ENCODE data around the gene DEXI.
"Not testable (repeated sequence)": the region's sequence is repeated elsewhere in the genome, so short reads cannot be mapped to it uniquely, and the experiment has no call there.

Gene DEXI

DNA sequence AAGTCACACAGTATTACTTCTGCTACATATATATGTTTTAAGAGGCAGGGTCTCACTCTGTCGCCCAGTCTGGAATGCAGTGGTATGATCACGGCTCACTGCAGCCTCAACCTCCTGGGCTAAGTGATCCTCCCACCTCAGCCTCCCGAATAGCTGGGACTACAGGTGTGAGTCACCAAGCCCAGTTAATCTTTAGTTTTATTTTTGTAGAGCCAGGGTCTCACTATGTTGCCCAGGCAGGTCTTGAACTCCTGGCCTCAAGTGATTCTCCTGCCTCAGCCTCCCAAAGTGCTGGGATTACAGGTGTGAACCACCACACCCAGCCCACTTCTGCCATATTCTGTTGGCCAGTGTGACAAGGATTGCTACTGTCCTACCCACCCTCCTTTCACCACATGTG is 17.0 kb downstream of the DEXI start:
- WGBS (ENCODE audit: insufficient coverage), result 100% methylated on average over 2 of the region's 3 CpGs
- H3K9me3 ChIP-seq (ENCODE audit: control extremely low read depth in 1 of 5, control insufficient read depth in 4 of 5, insufficient read depth in 2 of 5, low read depth in 1 of 5, low read length in 4 of 5); POLR2A ChIA-PET; H3K27ac ChIP-seq (ENCODE audit: insufficient read depth in 1 of 2, low read depth in 1 of 2, low read length in 2 of 2, poor library complexity in 1 of 2, severe bottlenecking in 2 of 2); H3K4me3 ChIP-seq (ENCODE audit: control insufficient read depth in 1 of 7, extremely low read depth in 1 of 7, insufficient read depth in 4 of 7, low read depth in 2 of 7, low read length in 6 of 7); H3K27me3 ChIP-seq (replicated peaks in 2 of 5; ENCODE audit: control insufficient read depth in 4 of 5, insufficient read depth in 5 of 5, low read length in 4 of 5); DNase-seq: not testable (repeated sequence)
- CTCF ChIA-PET, result interaction anchor here (1.2 to 2.5 kb wide), 4 partner anchors 11 to 25 kb away, joined by 3 to 8 read pairs (median 5); no protein-coding TSS in a partner anchor
- Histone ChIP-seq H3K36me3 (ENCODE audit: control insufficient read depth in 4 of 4, insufficient read depth in 4 of 4, low read length in 3 of 4) (peaks cover 18 to 77% (median 55%) of the 10 kb centered on the region in 4 experiments), H3K4me1 (ENCODE audit: control extremely low read depth in 1 of 4, control insufficient read depth in 4 of 4, insufficient read depth in 4 of 4, low read length in 3 of 4) (peaks cover 0 to 15% (median 12%) of the 10 kb centered on the region in 4 experiments)

DNA sequence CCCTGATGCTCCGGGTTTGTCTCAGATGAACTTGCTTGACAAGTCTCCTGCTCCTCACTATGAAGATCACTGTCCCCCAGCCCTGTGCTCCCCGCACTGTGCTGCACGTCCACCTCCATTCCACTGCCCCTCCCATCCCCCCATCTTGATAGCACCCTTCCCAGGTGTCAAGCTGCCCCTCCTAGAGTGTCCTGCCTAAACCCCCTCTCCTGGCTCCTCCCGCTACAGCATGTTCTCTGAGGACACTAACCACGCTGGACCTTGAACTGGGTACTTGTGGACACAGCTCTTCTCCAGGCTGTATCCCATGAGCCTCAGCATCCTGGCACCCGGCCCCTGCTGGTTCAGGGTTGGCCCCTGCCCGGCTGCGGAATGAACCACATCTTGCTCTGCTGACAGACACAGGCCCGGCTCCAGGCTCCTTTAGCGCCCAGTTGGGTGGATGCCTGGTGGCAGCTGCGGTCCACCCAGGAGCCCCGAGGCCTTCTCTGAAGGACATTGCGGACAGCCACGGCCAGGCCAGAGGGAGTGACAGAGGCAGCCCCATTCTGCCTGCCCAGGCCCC is 18.5 kb downstream of the DEXI start:
- no peak for DNase-seq
- POLR2A ChIA-PET, result interaction anchor here (0.6 kb wide), 1 partner anchor 166 kb away, joined by 8 read pairs; no protein-coding TSS in a partner anchor
- WGBS (ENCODE audit: insufficient coverage), result 95% methylated on average over 14 of the region's 14 CpGs
- H3K27me3 ChIP-seq (replicated peaks in 2 of 5; ENCODE audit: control insufficient read depth in 4 of 5, insufficient read depth in 5 of 5, low read length in 4 of 5), result no peaks in the 10 kb centered on the region
- H3K9me3 ChIP-seq (ENCODE audit: control extremely low read depth in 1 of 5, control insufficient read depth in 4 of 5, insufficient read depth in 2 of 5, low read depth in 1 of 5, low read length in 4 of 5), result peaks cover 0 to 3% (median 0%) of the 10 kb centered on the region in 5 experiments
- H3K27ac ChIP-seq (ENCODE audit: insufficient read depth in 1 of 2, low read depth in 1 of 2, low read length in 2 of 2, poor library complexity in 1 of 2, severe bottlenecking in 2 of 2), result no peak overlapping the region
- H3K4me3 ChIP-seq (ENCODE audit: control insufficient read depth in 1 of 7, extremely low read depth in 1 of 7, insufficient read depth in 4 of 7, low read depth in 2 of 7, low read length in 6 of 7), result no peak overlapping the region
- H3K4me1 ChIP-seq (ENCODE audit: control extremely low read depth in 1 of 4, control insufficient read depth in 4 of 4, insufficient read depth in 4 of 4, low read length in 3 of 4), result peaks cover 0 to under 1% (median 0%) of the 10 kb centered on the region in 4 experiments
- CTCF ChIA-PET, result interaction anchor here (0.6 to 3.1 kb wide), 5 partner anchors 8 to 1127 kb away, joined by 3 to 8 read pairs (median 5); no protein-coding TSS in a partner anchor
- peaks cover 21 to 92% (median 62%) of the 10 kb centered on the region in 4 experiments for H3K36me3 ChIP-seq (ENCODE audit: control insufficient read depth in 4 of 4, insufficient read depth in 4 of 4, low read length in 3 of 4)

GRCh38 chr16:10923146-10923649 is 19.1 kb downstream of the DEXI start:
- 96% methylated on average over 7 of the region's 10 CpGs for WGBS (ENCODE audit: insufficient coverage)
- CTCF ChIA-PET, result interaction anchor here (1.0 to 3.1 kb wide), 5 partner anchors 8 to 408 kb away, joined by 3 to 8 read pairs (median 5); no protein-coding TSS in a partner anchor

DNA sequence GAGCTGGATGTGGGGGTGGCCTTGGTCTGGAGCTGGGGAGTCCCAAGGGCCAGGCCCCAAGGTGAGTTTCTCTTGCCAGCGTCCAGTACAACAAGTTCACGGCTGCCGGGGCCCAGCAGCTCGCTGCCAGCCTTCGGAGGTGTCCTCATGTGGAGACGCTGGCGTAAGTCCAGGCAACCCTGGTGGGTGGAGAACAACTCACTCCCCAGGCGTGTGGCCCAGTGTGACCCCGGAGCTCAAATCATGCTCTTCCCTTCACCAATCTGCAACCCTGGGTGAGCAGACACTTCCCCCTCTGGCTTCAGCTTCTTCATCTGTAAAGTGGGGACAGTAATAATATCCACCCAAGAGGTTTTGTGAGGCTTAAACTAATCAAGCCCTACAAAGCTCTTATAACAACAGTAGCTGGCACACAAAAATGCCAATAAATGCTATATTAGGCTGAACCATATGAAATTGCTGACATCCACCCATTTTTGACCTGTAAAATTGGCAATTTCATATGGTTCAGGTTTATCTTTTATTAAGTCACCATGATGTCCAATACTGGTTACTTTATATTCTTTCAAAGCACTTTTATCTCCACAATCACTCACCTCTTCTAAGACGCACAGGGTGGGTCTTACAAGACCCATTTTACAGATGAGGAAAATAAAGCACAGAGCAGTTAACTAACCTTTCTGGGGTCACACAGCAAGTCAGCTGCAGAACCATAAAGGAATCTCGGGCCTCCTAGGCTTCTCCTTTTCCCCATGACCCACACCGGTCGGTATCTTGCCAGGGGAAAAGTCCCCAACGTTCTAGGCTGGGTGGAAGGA is 19.7 kb downstream of the DEXI start:
- no peak for DNase-seq
- Histone ChIP-seq H3K4me1 (ENCODE audit: control extremely low read depth in 1 of 4, control insufficient read depth in 4 of 4, insufficient read depth in 4 of 4, low read length in 3 of 4) (peaks cover 0 to 6% (median 0%) of the 10 kb centered on the region in 4 experiments), H3K27me3 (replicated peaks in 2 of 5; ENCODE audit: control insufficient read depth in 4 of 5, insufficient read depth in 5 of 5, low read length in 4 of 5) (no peaks in the 10 kb centered on the region), H3K4me3 (ENCODE audit: control insufficient read depth in 1 of 7, extremely low read depth in 1 of 7, insufficient read depth in 4 of 7, low read depth in 2 of 7, low read length in 6 of 7) (no peak overlapping the region), H3K36me3 (ENCODE audit: control insufficient read depth in 4 of 4, insufficient read depth in 4 of 4, low read length in 3 of 4) (peaks cover 18 to 94% (median 60%) of the 10 kb centered on the region in 4 experiments), H3K9me3 (ENCODE audit: control extremely low read depth in 1 of 5, control insufficient read depth in 4 of 5, insufficient read depth in 2 of 5, low read depth in 1 of 5, low read length in 4 of 5) (peaks cover 0 to 3% (median 0%) of the 10 kb centered on the region in 5 experiments), H3K27ac (ENCODE audit: insufficient read depth in 1 of 2, low read depth in 1 of 2, low read length in 2 of 2, poor library complexity in 1 of 2, severe bottlenecking in 2 of 2) (no peak overlapping the region)
- POLR2A ChIA-PET, result interaction anchor here (0.6 kb wide), 1 partner anchor 165 kb away, joined by 8 read pairs; no protein-coding TSS in a partner anchor
- 97% methylated on average over 10 of the region's 14 CpGs for WGBS (ENCODE audit: insufficient coverage)
- CTCF ChIA-PET, result interaction anchor here (1.0 to 3.1 kb wide), 6 partner anchors 9 to 408 kb away, joined by 3 to 8 read pairs (median 4); no protein-coding TSS in a partner anchor

More at GRCh38 chr16:10923146-10923649, 19.1 kb downstream of the DEXI start:
- H3K4me1 ChIP-seq (ENCODE audit: control extremely low read depth in 1 of 4, control insufficient read depth in 4 of 4, insufficient read depth in 4 of 4, low read length in 3 of 4), result peaks cover 0 to 6% (median 0%) of the 10 kb centered on the region in 4 experiments
- no peaks in the 10 kb centered on the region for H3K27me3 ChIP-seq (replicated peaks in 2 of 5; ENCODE audit: control insufficient read depth in 4 of 5, insufficient read depth in 5 of 5, low read length in 4 of 5)
- DNase-seq, result no peak
- no peak overlapping the region for H3K27ac ChIP-seq (ENCODE audit: insufficient read depth in 1 of 2, low read depth in 1 of 2, low read length in 2 of 2, poor library complexity in 1 of 2, severe bottlenecking in 2 of 2)
- H3K36me3 ChIP-seq (ENCODE audit: control insufficient read depth in 4 of 4, insufficient read depth in 4 of 4, low read length in 3 of 4), result peaks cover 21 to 94% (median 62%) of the 10 kb centered on the region in 4 experiments
- POLR2A ChIA-PET, result interaction anchor here (0.6 kb wide), 1 partner anchor 165 kb away, joined by 8 read pairs; no protein-coding TSS in a partner anchor
- H3K9me3 ChIP-seq (ENCODE audit: control extremely low read depth in 1 of 5, control insufficient read depth in 4 of 5, insufficient read depth in 2 of 5, low read depth in 1 of 5, low read length in 4 of 5), result peaks cover 0 to 3% (median 0%) of the 10 kb centered on the region in 5 experiments
- H3K4me3 ChIP-seq (ENCODE audit: control insufficient read depth in 1 of 7, extremely low read depth in 1 of 7, insufficient read depth in 4 of 7, low read depth in 2 of 7, low read length in 6 of 7), result no peak overlapping the region

GRCh38 chr16:10921536-10922327 is 20.5 kb downstream of the DEXI start:
- WGBS (ENCODE audit: insufficient coverage), result 100% methylated on average over 2 of the region's 10 CpGs

DNA sequence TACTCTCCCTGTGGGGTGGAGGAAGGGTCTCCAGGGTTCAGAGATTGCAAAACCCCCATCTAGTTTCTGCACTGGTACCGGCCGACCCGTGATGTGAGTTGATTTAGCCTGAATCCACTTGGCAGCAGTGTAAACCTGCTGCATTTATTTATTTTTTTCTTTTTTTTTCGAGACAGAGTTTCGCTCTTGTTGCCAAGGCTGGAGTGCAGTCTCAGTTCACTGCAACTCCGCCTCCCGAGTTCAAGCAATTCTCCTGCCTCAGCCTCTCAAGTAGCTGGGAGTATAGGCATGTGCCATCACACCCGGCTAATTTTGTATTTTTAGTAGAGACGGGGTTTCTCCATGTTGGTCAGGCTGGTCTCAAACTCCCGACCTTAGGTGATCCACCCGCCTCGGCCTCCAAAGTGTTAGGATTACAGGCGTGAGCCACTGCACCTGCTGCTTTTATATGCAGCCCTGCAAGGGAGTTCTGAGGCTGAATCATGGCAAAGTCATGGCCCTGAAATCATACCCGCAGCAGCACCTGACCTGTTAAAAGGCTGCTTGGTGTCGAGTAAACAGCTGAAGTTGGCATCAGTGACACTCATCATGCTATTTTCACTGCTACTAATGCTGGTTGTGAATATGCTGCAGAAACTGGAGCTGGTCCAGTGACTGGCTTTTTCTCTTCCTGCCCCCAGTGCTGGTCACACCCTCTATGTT is 21.4 kb downstream of the DEXI start:
- POLR2A ChIA-PET, result interaction anchor here (0.7 kb wide), 1 partner anchor 186 kb away, joined by 3 read pairs; no protein-coding TSS in a partner anchor
- H3K9me3 ChIP-seq (ENCODE audit: control extremely low read depth in 1 of 5, control insufficient read depth in 4 of 5, insufficient read depth in 2 of 5, low read depth in 1 of 5, low read length in 4 of 5), result peaks cover 0 to 3% (median 0%) of the 10 kb centered on the region in 5 experiments
- no peaks in the 10 kb centered on the region for H3K27me3 ChIP-seq (replicated peaks in 2 of 5; ENCODE audit: control insufficient read depth in 4 of 5, insufficient read depth in 5 of 5, low read length in 4 of 5)
- no peak overlapping the region for H3K27ac ChIP-seq (ENCODE audit: insufficient read depth in 1 of 2, low read depth in 1 of 2, low read length in 2 of 2, poor library complexity in 1 of 2, severe bottlenecking in 2 of 2)
- no peak overlapping the region for H3K4me3 ChIP-seq (ENCODE audit: control insufficient read depth in 1 of 7, extremely low read depth in 1 of 7, insufficient read depth in 4 of 7, low read depth in 2 of 7, low read length in 6 of 7)
- peaks cover 0 to 6% (median 0%) of the 10 kb centered on the region in 4 experiments for H3K4me1 ChIP-seq (ENCODE audit: control extremely low read depth in 1 of 4, control insufficient read depth in 4 of 4, insufficient read depth in 4 of 4, low read length in 3 of 4)
- CTCF ChIA-PET, result interaction anchor here (1.2 to 3.1 kb wide), 3 partner anchors 11 to 406 kb away, joined by 5 to 17 read pairs (median 8); no protein-coding TSS in a partner anchor
- WGBS (ENCODE audit: insufficient coverage), result 98% methylated on average over 15 of the region's 15 CpGs
- DNase-seq, result no peak
- H3K36me3 ChIP-seq (ENCODE audit: control insufficient read depth in 4 of 4, insufficient read depth in 4 of 4, low read length in 3 of 4), result peaks cover 14 to 95% (median 58%) of the 10 kb centered on the region in 4 experiments

More at GRCh38 chr16:10921536-10922327, 20.5 kb downstream of the DEXI start:
- Histone ChIP-seq H3K4me3 (ENCODE audit: control insufficient read depth in 1 of 7, extremely low read depth in 1 of 7, insufficient read depth in 4 of 7, low read depth in 2 of 7, low read length in 6 of 7) (no peak overlapping the region), H3K27me3 (replicated peaks in 2 of 5; ENCODE audit: control insufficient read depth in 4 of 5, insufficient read depth in 5 of 5, low read length in 4 of 5) (no peaks in the 10 kb centered on the region), H3K36me3 (ENCODE audit: control insufficient read depth in 4 of 4, insufficient read depth in 4 of 4, low read length in 3 of 4) (peaks cover 16 to 93% (median 55%) of the 10 kb centered on the region in 4 experiments), H3K27ac (ENCODE audit: insufficient read depth in 1 of 2, low read depth in 1 of 2, low read length in 2 of 2, poor library complexity in 1 of 2, severe bottlenecking in 2 of 2) (no peak overlapping the region), H3K9me3 (ENCODE audit: control extremely low read depth in 1 of 5, control insufficient read depth in 4 of 5, insufficient read depth in 2 of 5, low read depth in 1 of 5, low read length in 4 of 5) (peaks cover 0 to 3% (median 0%) of the 10 kb centered on the region in 5 experiments), H3K4me1 (ENCODE audit: control extremely low read depth in 1 of 4, control insufficient read depth in 4 of 4, insufficient read depth in 4 of 4, low read length in 3 of 4) (peaks cover 0 to 6% (median 0%) of the 10 kb centered on the region in 4 experiments)
- ChIA-PET CTCF (interaction anchor here (1.0 to 3.1 kb wide), 5 partner anchors 10 to 407 kb away, joined by 3 to 8 read pairs (median 4); no protein-coding TSS in a partner anchor), POLR2A (no interaction called here)
- no peak for DNase-seq
